GM19463 (cell line): ENCODE results near the gene ERO1A.
A peak's percentile ranks its signal among the peaks of the same experiment; 100 is the strongest.
"Not testable (repeated sequence)": the region's sequence is repeated elsewhere in the genome, so short reads cannot be mapped to it uniquely, and the experiment has no call there.

Experiments used
- ATAC-seq: cut with Tn5 transposase; IDR thresholded peaks from one replicate; pipeline ENCODE4 v1.9.1; 2021; ENCODE audit warnings: mild to moderate bottlenecking, moderate library complexity; ENCODE audit not compliant: unreplicated experiment

The ERO1A gene

GRCh38 chr14:52695481-52696091, at the start of gene ERO1A:
ERO1A (minus strand) TSS chr14:52695558; CDS start chr14:52695481, 77 bp downstream.
- ATAC-seq, result peak; percentile 72

GRCh38 chr14:52741865-52742264, 46.5 kb upstream of the ERO1A start:
- ATAC-seq, result no peak

DNA sequence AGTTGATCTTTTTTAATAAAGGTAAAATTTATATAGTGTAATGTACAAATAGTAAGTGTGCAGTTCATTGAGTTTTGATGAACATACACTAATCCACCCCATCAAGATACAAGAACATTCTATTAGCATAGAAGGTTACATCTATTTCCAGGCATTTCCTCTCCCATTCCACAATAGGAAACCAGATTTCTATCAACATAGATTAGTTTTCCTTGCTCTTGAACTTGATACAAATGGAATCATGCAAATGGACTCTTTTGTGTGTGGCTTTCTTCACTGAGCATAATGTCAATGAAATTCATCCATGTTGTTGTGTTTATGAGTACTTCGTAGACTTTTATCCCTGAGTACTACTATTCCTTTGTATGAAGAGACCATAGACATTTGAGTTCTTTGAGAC, 45.4 kb upstream of the ERO1A start:
- no peak for ATAC-seq

- no peak for ATAC-seq
Measured at GRCh38 chr14:52738409-52738808, 43.1 kb upstream of the ERO1A start.

GRCh38 chr14:52735921-52736489, 40.6 kb upstream of the ERO1A start:
- ATAC-seq, result no peak

- no peak for ATAC-seq
Measured at GRCh38 chr14:52733824-52734223, 38.5 kb upstream of the ERO1A start.

DNA sequence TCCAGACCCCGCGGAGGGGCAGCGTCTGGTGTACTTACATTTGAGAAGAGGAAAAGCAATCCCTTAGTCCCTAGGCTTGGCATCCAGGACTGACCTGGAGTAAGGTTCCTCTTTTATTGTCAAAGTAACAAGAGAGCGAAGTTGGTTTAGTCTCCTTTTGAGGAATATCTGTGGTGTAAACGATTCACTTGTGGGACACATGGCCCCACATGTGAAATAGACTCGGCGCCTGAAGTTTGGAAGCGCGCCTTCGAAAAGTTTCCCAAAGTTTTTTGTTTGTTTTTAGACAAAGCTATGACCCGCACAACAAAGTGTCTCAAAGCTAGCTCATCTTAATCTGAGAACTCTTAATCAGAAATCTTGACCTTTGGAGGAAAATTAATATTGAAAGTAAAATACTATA, 35.4 kb upstream of the ERO1A start:
- no peak for ATAC-seq

GRCh38 chr14:52729925-52730708, 34.8 kb upstream of the ERO1A start, which contains the start of gene STYX:
STYX (plus strand) TSS chr14:52730166; CDS start chr14:52730475, 309 bp downstream.
- ATAC-seq, result peak; percentile 93

GRCh38 chr14:52729585-52729924, 34.2 kb upstream of the ERO1A start:
- no peak for ATAC-seq

DNA sequence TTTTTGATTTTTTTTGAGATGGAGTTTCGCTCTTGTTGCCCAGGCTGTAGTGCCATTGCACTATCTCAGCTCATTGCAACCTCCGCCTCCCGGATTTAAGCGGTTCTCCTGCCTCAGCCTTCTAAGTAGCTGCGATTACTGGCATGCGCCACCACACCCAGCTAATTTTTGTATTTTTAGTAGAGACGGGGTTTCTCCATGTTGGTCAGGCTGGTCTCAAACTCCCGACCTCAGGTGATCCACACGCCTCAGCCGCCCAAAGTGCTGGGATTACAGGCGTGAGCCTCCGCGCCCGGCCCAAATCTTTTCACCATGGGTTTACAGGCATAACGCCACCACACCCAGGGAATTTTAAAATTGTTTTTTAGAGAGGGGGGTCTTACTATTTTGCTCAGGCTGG, 33.7 kb upstream of the ERO1A start:
- ATAC-seq, result not testable (repeated sequence)

- not testable (repeated sequence) for ATAC-seq
Measured at GRCh38 chr14:52727509-52727908, 32.2 kb upstream of the ERO1A start.

- no peak for ATAC-seq
Measured at GRCh38 chr14:52724360-52724644, 28.9 kb upstream of the ERO1A start.

DNA sequence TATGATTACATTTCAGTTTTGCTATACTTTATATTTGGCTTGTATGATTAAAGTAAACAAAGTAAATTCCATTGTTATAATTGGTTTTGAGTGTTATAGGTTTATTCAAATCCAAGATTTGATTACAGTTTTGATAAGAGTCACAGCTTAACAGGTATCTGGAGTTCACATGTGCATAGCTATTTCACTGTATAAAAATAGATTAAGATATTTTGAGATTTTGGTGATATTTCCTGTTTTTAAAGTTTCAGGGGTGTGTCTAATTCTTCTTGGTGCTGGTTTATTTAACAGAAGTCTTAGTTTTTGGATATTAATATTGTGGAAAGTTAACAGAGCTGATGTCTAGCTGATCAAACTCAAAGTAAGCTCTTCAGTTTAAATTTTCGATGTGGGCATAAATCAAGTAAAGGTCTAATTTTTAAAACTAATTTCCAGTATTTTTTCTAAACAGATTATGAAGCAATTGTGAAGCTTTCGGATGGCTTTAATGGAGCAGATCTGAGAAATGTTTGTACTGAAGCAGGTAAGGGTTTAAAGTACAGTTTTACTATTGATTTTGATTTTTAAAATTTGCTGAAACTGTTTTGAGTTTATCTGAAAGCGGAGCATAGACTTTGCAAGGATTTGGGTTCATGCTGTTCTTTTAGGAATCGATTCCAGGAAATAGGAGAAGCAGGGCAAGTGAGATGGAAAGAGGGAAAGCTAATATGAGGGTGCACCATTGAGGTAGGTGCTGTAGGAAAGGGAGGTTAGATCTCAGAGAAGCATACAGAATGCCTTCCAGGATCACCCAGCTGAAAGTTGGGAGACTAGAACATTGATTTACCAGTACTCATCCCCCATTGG, 28.4 kb upstream of the ERO1A start:
- no peak for ATAC-seq

- no peak for ATAC-seq
Measured at GRCh38 chr14:52716155-52716554, 20.8 kb upstream of the ERO1A start.

GRCh38 chr14:52711666-52712065, 16.3 kb upstream of the ERO1A start:
- ATAC-seq, result no peak

- peak; percentile 98 for ATAC-seq
Measured at GRCh38 chr14:52706724-52707706, 11.7 kb upstream of the ERO1A start, which contains the start of gene PSMC6. PSMC6 (plus strand) TSS chr14:52707200; CDS start chr14:52707220, 20 bp downstream.

DNA sequence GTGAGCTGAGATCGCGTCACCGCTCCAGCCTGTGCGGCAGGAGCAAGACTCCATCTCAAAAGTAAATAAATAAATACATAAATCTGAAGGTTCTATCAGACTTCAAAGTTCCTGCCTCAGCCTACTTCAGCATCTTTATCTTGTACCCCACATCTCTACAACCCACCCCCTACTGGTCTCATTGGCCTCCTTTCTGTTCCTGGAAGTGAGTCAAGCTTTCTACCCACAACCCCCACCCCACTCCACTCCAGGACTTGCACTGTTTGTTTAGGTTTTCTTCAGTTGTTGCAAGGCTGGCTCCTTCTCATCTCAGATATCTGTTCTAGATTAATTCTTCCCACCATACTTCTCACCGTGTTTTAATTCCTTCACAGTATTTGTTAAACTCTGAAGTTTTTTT, 10.9 kb upstream of the ERO1A start:
- no peak for ATAC-seq

DNA sequence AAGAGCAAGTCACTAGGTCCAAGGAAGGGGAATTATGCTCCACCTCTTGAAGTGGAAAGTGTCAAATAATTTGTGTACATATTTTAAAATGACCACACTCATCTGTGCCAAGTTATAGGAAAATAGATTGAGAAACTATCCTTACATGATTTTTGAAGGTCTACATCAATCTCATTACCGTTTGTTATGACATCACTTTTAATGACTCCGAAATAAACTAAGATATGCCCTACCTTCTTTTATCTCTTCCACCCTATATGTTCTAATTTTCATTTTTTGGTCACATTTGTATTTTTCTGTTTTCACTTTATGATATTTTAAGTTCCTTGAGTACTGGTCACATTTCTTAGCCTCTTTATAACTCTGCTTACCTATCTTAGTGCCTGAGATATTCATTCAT, 8.3 kb upstream of the ERO1A start:
- ATAC-seq, result no peak

DNA sequence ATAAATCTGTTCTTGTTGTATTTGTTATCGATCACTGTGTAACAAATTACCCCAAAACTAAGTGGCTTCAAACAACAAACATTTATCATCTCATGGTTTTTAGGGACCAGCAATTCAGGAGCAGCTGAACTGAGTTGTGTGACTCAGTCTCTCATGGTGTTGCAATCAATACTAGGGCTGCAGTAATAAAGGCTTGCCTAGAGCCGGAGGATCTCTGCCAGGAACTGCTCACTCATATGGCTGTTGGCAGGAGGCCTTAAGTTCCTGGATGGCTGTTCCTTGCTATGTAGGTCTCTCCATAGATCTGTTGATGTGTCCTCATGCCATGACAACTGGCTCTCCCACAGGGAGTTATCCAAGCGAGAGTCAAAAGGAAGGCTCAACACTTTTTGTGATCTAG, 7.9 kb upstream of the ERO1A start:
- ATAC-seq, result no peak

DNA sequence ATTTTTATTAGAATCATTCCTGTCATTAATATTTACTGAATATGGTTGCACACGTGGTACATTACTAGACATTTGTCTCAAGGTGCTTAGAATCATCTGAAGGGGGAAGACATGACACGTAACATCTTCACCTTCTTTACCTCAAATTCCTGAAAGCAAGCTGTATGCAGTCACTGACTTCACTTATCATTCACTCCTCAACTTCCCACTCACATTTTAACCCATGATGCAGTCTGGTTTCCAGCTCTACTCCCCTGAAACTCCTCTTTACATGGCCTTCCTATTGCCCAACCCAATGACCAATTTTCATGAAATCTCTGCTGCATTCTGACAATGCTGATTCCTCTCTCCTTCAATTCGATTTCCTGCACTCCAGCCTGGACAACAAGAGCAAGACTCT, 5.9 kb upstream of the ERO1A start:
- ATAC-seq, result peak; percentile 24
